Activated CD4-positive, alpha-beta T cell treated with anti-CD3 and anti-CD28 coated beads, Interleukin-2, Interleukin-4, amounts not matched to agents 100 ng/mL and 50 ng/mL, durations not matched to agents 16 hours and 8 hours (primary cell): ENCODE measurements around the gene MYO1B.

ENCODE experiments used
- DNase-seq: peaks from one replicate; pipeline ENCODE4 v3.0.0-alpha.2; 2020; ENCODE audit warnings: low spot score

The MYO1B gene

GRCh38 chr2:191226196-191226595 lies 19.0 kb upstream of the MYO1B start:
- DNase-seq = no peak

- no peak for DNase-seq
Observed at GRCh38 chr2:191228333-191228732, 16.9 kb upstream of the MYO1B start.

GRCh38 chr2:191228861-191229260 lies 16.3 kb upstream of the MYO1B start:
- DNase-seq = no peak

GRCh38 chr2:191230174-191230573 lies 15.0 kb upstream of the MYO1B start:
- DNase-seq = no peak

- no peak for DNase-seq
Observed at GRCh38 chr2:191231995-191232394, 13.2 kb upstream of the MYO1B start.

GRCh38 chr2:191233533-191233932 lies 11.7 kb upstream of the MYO1B start:
- no peak for DNase-seq

- DNase-seq = no peak
Observed at GRCh38 chr2:191234376-191234775, 10.8 kb upstream of the MYO1B start.

GRCh38 chr2:191240871-191241270 lies 4.3 kb upstream of the MYO1B start:
- no peak for DNase-seq

GRCh38 chr2:191241418-191241817 lies 3.8 kb upstream of the MYO1B start:
- DNase-seq = no peak

GRCh38 chr2:191243154-191243553 lies 2.0 kb upstream of the MYO1B start:
- DNase-seq = no peak

GRCh38 chr2:191244350-191244749 lies 854 bp upstream of the MYO1B start:
- DNase-seq = no peak

GRCh38 chr2:191245869-191246531 lies 796 bp downstream of the MYO1B start:
- DNase-seq = peak; percentile 11

- DNase-seq = no peak
Observed at GRCh38 chr2:191246820-191247380, 1.7 kb downstream of the MYO1B start.

GRCh38 chr2:191247381-191248057 lies 2.3 kb downstream of the MYO1B start:
- DNase-seq = no peak

- DNase-seq = no peak
Observed at GRCh38 chr2:191249156-191249813, 4.1 kb downstream of the MYO1B start.

GRCh38 chr2:191250400-191250799 lies 5.2 kb downstream of the MYO1B start:
- no peak for DNase-seq

GRCh38 chr2:191250986-191251385 lies 5.8 kb downstream of the MYO1B start:
- no peak for DNase-seq

- no peak for DNase-seq
Observed at GRCh38 chr2:191252699-191253098, 7.5 kb downstream of the MYO1B start.

GRCh38 chr2:191253476-191253875 lies 8.3 kb downstream of the MYO1B start:
- no peak for DNase-seq

- no peak for DNase-seq
Observed at GRCh38 chr2:191255271-191255670, 10.1 kb downstream of the MYO1B start.

- no peak for DNase-seq
Observed at GRCh38 chr2:191255756-191256312, 10.6 kb downstream of the MYO1B start.

GRCh38 chr2:191257934-191258333 lies 12.7 kb downstream of the MYO1B start:
- no peak for DNase-seq

GRCh38 chr2:191258996-191259395 lies 13.8 kb downstream of the MYO1B start:
- DNase-seq = no peak
